CD4-positive, alpha-beta memory T cell (primary cell): ENCODE data around the gene CPEB3. TPM values are rescaled to one million over a fixed set of nuclear protein-coding genes. Genes with fewer than 3 reads are reported as not detected.

Experiments used
- CTCF ChIA-PET: fragments of 350-600 bp; sonication (Branson Sonifier 250); formaldehyde crosslinking; loops from one replicate; lab custom pipeline; 2021; ENCODE audit warnings: inconsistent platforms; ENCODE audit not compliant: partially characterized antibody; lab: Charles Lee
- POLR2A ChIA-PET: fragments of 350-600 bp; sonication (Branson Sonifier 250); formaldehyde crosslinking; loops from one replicate; lab custom pipeline; 2021; ENCODE audit not compliant: partially characterized antibody; lab: Charles Lee
- DNase-seq, 5 donors: peaks; one replicate each; pipeline versions ENCODE4 v3.0.0 to v3.0.0-alpha.2; 2020 to 2022; ENCODE audit warnings: mixed read lengths in 1 of 5
- H3K27ac ChIP-seq: one replicate; pipeline ENCODE4 v1.7.0; 2013; ENCODE audit warnings: low read depth, low read length
- H3K27me3 ChIP-seq: 2 replicates; pipeline ENCODE4 v1.7.0; 2013; ENCODE audit warnings: mild to moderate bottlenecking, low read length, moderate library complexity; ENCODE audit not compliant: insufficient read depth
- H3K36me3 ChIP-seq: 2 replicates; pipeline ENCODE4 v1.7.0; 2013; ENCODE audit warnings: mild to moderate bottlenecking, low read length, moderate library complexity; ENCODE audit not compliant: insufficient read depth
- H3K4me1 ChIP-seq: 2 replicates; pipeline ENCODE4 v1.7.0; 2013; ENCODE audit warnings: mild to moderate bottlenecking, low read length, moderate library complexity; ENCODE audit not compliant: insufficient read depth
- H3K4me3 ChIP-seq, 2 donors: one replicate each; pipeline ENCODE4 v1.7.0; 2013; ENCODE audit warnings: low read length in 2 of 2, mild to moderate bottlenecking in 1 of 2
- H3K9me3 ChIP-seq, 2 donors: one replicate each; pipeline ENCODE4 v1.7.0; 2013; ENCODE audit warnings: low read length in 2 of 2, control low read depth in 1 of 2; ENCODE audit not compliant: control insufficient read depth in 1 of 2
- H3K27ac Mint-ChIP-seq, 7 donors: one replicate each; pipeline ENCODE4 v1.8.0; 2020 to 2021; ENCODE audit warnings: mixed read lengths in 7 of 7, mild to moderate bottlenecking in 6 of 7, inconsistent platforms in 3 of 7, moderate library complexity in 3 of 7
- H3K27me3 Mint-ChIP-seq, 2 donors: one replicate each; pipeline ENCODE4 v1.8.0; 2020 to 2021; ENCODE audit warnings: mixed read lengths in 2 of 2
- H3K36me3 Mint-ChIP-seq, 2 donors: one replicate each; pipeline ENCODE4 v1.8.0; 2020 to 2021; ENCODE audit warnings: mixed read lengths in 2 of 2, inconsistent platforms in 1 of 2, mild to moderate bottlenecking in 1 of 2
- H3K4me1 Mint-ChIP-seq, 4 donors: one replicate each; pipeline ENCODE4 v1.8.0; 2020 to 2021; ENCODE audit warnings: mixed read lengths in 4 of 4, mild to moderate bottlenecking in 1 of 4
- H3K4me3 Mint-ChIP-seq, 8 donors: one replicate each; pipeline ENCODE4 v1.8.0; 2020 to 2021; ENCODE audit warnings: mixed read lengths in 8 of 8, mild to moderate bottlenecking in 7 of 8, moderate library complexity in 6 of 8, inconsistent platforms in 3 of 8
- H3K9me3 Mint-ChIP-seq, 8 donors: one replicate each; pipeline ENCODE4 v1.8.0; 2020 to 2021; ENCODE audit warnings: mixed read lengths in 8 of 8, mild to moderate bottlenecking in 5 of 8, inconsistent platforms in 3 of 8, moderate library complexity in 1 of 8
- intact Hi-C: fragments of 100-400 bp; cut with micrococcal nuclease; formaldehyde crosslinking; loops from one replicate; pipeline ENCODE4 v1.15.1; 2023
- polyA plus RNA-seq, 2 donors: library from polyadenylated mRNA; unstranded; fragments of 300-500 nt; fragmentation: Illumina TruSeq; gene quantifications; one replicate each; pipeline ENCODE4 v1.2.3, GENCODE V29; 2021
- total RNA-seq, 2 experiments: library from RNA; stranded (reverse); gene quantifications; one replicate each; pipeline ENCODE4 v1.2.3, GENCODE V29; 2021

Gene CPEB3
- total and polyA plus RNA-seq, 4 experiments from 2014 or later = 0.88 to 3.8 (median 2.4) TPM

DNA sequence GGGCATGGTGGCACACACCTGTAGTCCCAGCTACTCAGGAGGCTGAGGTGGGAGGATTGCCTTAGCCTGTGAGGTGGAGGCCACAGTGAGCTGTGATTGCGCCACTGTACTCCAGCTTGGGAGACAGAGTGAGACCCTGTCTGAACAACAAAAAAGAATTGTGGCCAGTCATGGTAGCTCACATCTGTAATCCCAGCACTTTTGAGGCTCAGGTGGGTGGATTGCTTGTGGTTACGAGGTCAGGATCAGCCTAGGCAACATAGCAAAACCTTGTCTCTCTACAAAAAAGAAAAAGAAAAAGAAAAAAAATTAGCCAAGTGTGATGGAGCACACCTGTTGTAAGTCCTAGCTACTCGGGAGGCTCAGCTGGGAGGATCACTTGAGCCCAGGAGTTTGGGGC lies 22.9 kb upstream of the CPEB3 start:
- Histone ChIP-seq H3K4me3 (no peak overlapping the region), H3K27ac (no peak overlapping the region), H3K27me3 (no peaks in the 10 kb centered on the region), H3K4me1 (no peaks in the 10 kb centered on the region), H3K36me3 (no peaks in the 10 kb centered on the region), H3K9me3 (no peaks in the 10 kb centered on the region)
- Mint-ChIP-seq H3K36me3 (peaks cover 45 to 46% of the 10 kb centered on the region in 2 donors), H3K27ac (peak overlapping the region in 1 of 7 donors; percentile 46), H3K4me1 (peaks cover 8 to 14% (median 13%) of the 10 kb centered on the region in 4 donors), H3K27me3 (no peaks in the 10 kb centered on the region), H3K4me3 (no peak overlapping the region), H3K9me3 (peaks cover 0 to 2% (median 0%) of the 10 kb centered on the region in 8 donors)
- ChIA-PET CTCF (interaction anchor here (1.4 kb wide), 1 partner anchor 23 kb away, joined by 4 read pairs; the partner anchor contains the start of genes CPEB3 and MARCHF5), POLR2A (interaction anchor here (0.7 kb wide), 2 partner anchors 21 to 211 kb away, joined by 4 read pairs; no protein-coding TSS in a partner anchor)
- intact Hi-C loops = no loop called here
- no peak for DNase-seq

DNA sequence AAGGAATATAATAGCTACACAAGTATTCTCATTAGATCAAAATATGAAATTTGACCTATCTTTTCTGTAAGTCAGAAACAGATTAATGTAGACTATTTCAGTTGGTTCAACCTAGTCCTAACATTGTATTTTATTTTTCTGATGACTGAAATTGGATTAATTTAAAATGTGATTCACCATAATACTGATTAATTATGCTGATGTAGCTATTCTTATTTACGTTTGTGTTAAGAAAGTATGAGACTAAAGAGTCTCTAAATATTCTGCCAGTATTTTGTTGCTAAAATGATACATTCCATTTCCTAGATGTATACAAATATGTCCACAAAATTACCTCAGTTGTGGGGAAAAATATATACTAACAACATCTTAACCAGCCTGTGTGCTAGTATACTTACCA lies 18.4 kb upstream of the CPEB3 start:
- Mint-ChIP-seq H3K4me3 (no peak overlapping the region), H3K4me1 (peaks cover 15 to 32% (median 21%) of the 10 kb centered on the region in 4 donors), H3K9me3 (peaks cover 0 to 2% (median 0%) of the 10 kb centered on the region in 8 donors), H3K27ac (no peak overlapping the region), H3K27me3 (no peaks in the 10 kb centered on the region), H3K36me3 (peaks cover 24 to 30% of the 10 kb centered on the region in 2 donors)
- Histone ChIP-seq H3K4me3 (no peak overlapping the region), H3K36me3 (no peaks in the 10 kb centered on the region), H3K4me1 (no peaks in the 10 kb centered on the region), H3K27me3 (no peaks in the 10 kb centered on the region), H3K9me3 (no peaks in the 10 kb centered on the region), H3K27ac (no peak overlapping the region)
- ChIA-PET POLR2A (no interaction called here), CTCF (no interaction called here)
- no peak for DNase-seq
- intact Hi-C loops = no loop called here

- peaks cover under 1 to 20% of the 10 kb centered on the region in 2 donors for H3K36me3 Mint-ChIP-seq
- intact Hi-C loops = no loop called here
- Histone ChIP-seq H3K27ac (no peak overlapping the region), H3K9me3 (no peaks in the 10 kb centered on the region), H3K4me3 (no peak overlapping the region), H3K36me3 (no peaks in the 10 kb centered on the region), H3K4me1 (peaks cover 8% of the 10 kb centered on the region), H3K27me3 (no peaks in the 10 kb centered on the region)
- no peaks in the 10 kb centered on the region for H3K27me3 Mint-ChIP-seq
- no peak overlapping the region for H3K27ac Mint-ChIP-seq
- peaks cover 28 to 60% (median 44%) of the 10 kb centered on the region in 4 donors for H3K4me1 Mint-ChIP-seq
- H3K9me3 Mint-ChIP-seq = peaks cover 0 to 2% (median 0%) of the 10 kb centered on the region in 8 donors
- ChIA-PET CTCF (interaction anchor here (1.3 to 1.5 kb wide), 2 partner anchors 14 to 61 kb away, joined by 3 to 7 read pairs; partner anchors contain the start of genes CPEB3 and MARCHF5), POLR2A (no interaction called here)
- DNase-seq = no peak
- no peak overlapping the region for H3K4me3 Mint-ChIP-seq
Measured at GRCh38 chr10:92305133-92306072, 14.5 kb upstream of the CPEB3 start.

GRCh38 chr10:92304061-92304460 lies 13.2 kb upstream of the CPEB3 start:
- Mint-ChIP-seq H3K9me3 (peaks cover 0 to 2% (median 0%) of the 10 kb centered on the region in 8 donors), H3K4me1 (peaks cover 32 to 68% (median 45%) of the 10 kb centered on the region in 4 donors), H3K4me3 (no peak overlapping the region), H3K27me3 (no peaks in the 10 kb centered on the region), H3K36me3 (peaks cover 5 to 28% of the 10 kb centered on the region in 2 donors), H3K27ac (no peak overlapping the region)
- no peak overlapping the region for H3K27ac ChIP-seq
- POLR2A ChIA-PET = no interaction called here
- H3K27me3 ChIP-seq = no peaks in the 10 kb centered on the region
- no peak overlapping the region for H3K4me3 ChIP-seq
- no peaks in the 10 kb centered on the region for H3K36me3 ChIP-seq
- CTCF ChIA-PET = interaction anchor here (1.1 to 1.7 kb wide), 5 partner anchors 9 to 229 kb away, joined by 3 to 7 read pairs (median 4); partner anchors contain the start of genes CPEB3 and MARCHF5
- intact Hi-C loops = no loop called here
- DNase-seq = no peak
- peaks cover 9% of the 10 kb centered on the region for H3K4me1 ChIP-seq
- H3K9me3 ChIP-seq = no peaks in the 10 kb centered on the region

DNA sequence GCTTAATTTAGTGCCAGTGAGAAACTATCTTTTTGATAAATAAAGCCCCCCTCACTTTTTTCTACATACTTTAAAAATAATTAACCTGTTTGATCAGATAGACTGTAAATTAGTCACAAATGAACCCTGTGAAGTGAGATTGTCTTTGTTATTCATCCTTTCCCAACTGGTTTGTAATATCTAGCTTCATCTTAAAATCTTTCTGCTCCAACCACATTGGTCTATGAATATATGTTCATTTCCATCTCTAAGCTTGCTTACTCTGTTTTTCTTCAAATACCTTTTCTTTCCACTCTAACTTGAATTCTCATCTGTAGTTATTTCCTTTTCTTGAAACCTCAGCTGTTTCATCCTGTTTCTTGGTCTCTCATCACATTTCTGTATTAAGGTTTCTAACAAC lies 12.2 kb upstream of the CPEB3 start:
- Histone ChIP-seq H3K4me3 (no peak overlapping the region), H3K36me3 (no peaks in the 10 kb centered on the region), H3K4me1 (peaks cover 14% of the 10 kb centered on the region), H3K27me3 (no peaks in the 10 kb centered on the region), H3K27ac (no peak overlapping the region), H3K9me3 (no peaks in the 10 kb centered on the region)
- POLR2A ChIA-PET = no interaction called here
- DNase-seq = no peak
- intact Hi-C loops = no loop called here
- Mint-ChIP-seq H3K4me3 (peak overlapping the region in 1 of 8 donors; percentile 18), H3K27ac (peak overlapping the region in 2 of 7 donors; percentile 9 to 38), H3K36me3 (peaks cover 11 to 29% of the 10 kb centered on the region in 2 donors), H3K4me1 (peaks cover 34 to 71% (median 46%) of the 10 kb centered on the region in 4 donors), H3K9me3 (no peaks in the 10 kb centered on the region), H3K27me3 (no peaks in the 10 kb centered on the region)
- CTCF ChIA-PET = interaction anchor here (1.7 kb wide), 1 partner anchor 228 kb away, joined by 4 read pairs; no protein-coding TSS in a partner anchor

DNA sequence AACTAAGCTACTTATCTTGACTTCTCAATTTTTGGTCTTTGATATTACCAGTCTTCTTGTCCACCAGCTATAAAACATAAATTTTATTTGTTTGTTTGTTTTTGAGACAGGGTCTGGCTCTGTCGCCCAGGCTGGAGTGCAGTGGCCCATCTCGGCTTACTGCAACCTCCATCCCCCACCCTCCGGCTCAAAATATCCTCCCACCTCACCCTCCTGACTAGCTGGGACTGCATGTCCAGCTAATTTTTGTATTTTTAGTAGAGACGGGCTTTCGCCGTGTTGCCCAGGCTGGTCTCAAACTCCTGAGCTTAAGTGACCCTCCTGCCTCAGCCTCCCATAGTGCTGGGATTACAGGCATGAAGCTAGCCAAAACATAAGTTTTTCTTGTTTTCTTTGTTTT lies 7.6 kb upstream of the CPEB3 start:
- no peak for DNase-seq
- H3K27ac Mint-ChIP-seq = no peak overlapping the region
- Histone ChIP-seq H3K4me1 (peaks cover 20% of the 10 kb centered on the region), H3K36me3 (no peaks in the 10 kb centered on the region), H3K27me3 (no peaks in the 10 kb centered on the region), H3K4me3 (no peak overlapping the region), H3K9me3 (no peaks in the 10 kb centered on the region), H3K27ac (no peak overlapping the region)
- intact Hi-C loops = no loop called here
- ChIA-PET CTCF (interaction anchor here (1.2 kb wide), 1 partner anchor 8 kb away, joined by 4 read pairs; the partner anchor contains the start of genes CPEB3 and MARCHF5), POLR2A (no interaction called here)
- no peaks in the 10 kb centered on the region for H3K27me3 Mint-ChIP-seq
- no peaks in the 10 kb centered on the region for H3K9me3 Mint-ChIP-seq
- H3K4me1 Mint-ChIP-seq = peaks cover 36 to 73% (median 50%) of the 10 kb centered on the region in 4 donors
- H3K36me3 Mint-ChIP-seq = peaks cover 15 to 46% of the 10 kb centered on the region in 2 donors
- H3K4me3 Mint-ChIP-seq = no peak overlapping the region
